Panc1 (cell line): ENCODE results near the gene SPATA33.

Source experiments
- CTCF ChIP-seq: fragments of 450-650 bp; IDR thresholded peaks from 2 replicates; pipeline ENCODE4 v1.5.1; 2017; ENCODE audit warnings: mild to moderate bottlenecking
- POLR2AphosphoS5 ChIP-seq: IDR thresholded peaks from 2 replicates; pipeline ENCODE4 v1.6.1; 2012; ENCODE audit warnings: mild to moderate bottlenecking, low read depth, low read length, moderate library complexity
- TCF7L2 ChIP-seq: IDR thresholded peaks from 2 replicates; pipeline ENCODE4 v1.6.1; 2011; ENCODE audit warnings: mild to moderate bottlenecking, low read depth, low read length, inconsistent platforms

GRCh38 chr16:89610108-89610453 lies 47.6 kb upstream of the SPATA33 start:
- TF ChIP-seq CTCF (no peak), POLR2AphosphoS5 (no peak), TCF7L2 (no peak)
